Stomach (tissue), 9 donors: ENCODE data around the gene OTUD7B. TPM values are rescaled to one million over a fixed set of nuclear protein-coding genes. Genes with fewer than 3 reads are reported as not detected.
A peak's percentile ranks its signal among the peaks of the same experiment; 100 is the strongest.

ENCODE experiments used
- DNase-seq, 2 donors: peaks; one replicate each; pipeline versions ENCODE4 v3.0.0 to v3.0.0-alpha.2; 2013 to 2019
- H3K27ac ChIP-seq, 5 donors: fragments of 200-600 bp in 4 of 5; sonication (generic) in 4 of 5; one replicate each; pipeline ENCODE4 v1.5.1; 2013 to 2019; ENCODE audit warnings: mild to moderate bottlenecking in 1 of 5, moderate library complexity in 1 of 5
- H3K27me3 ChIP-seq, 3 donors: fragments of 200-600 bp; sonication (generic); one replicate each; pipeline ENCODE4 v1.5.1; 2017 to 2019; ENCODE audit warnings: mixed run types in 1 of 3
- H3K36me3 ChIP-seq, 4 donors: fragments of 200-600 bp; sonication (generic); 1 replicate in 3 of 4; 2 replicates in 1 of 4; pipeline ENCODE4 v1.5.1; 2016 to 2019
- H3K4me1 ChIP-seq, 4 donors: fragments of 200-600 bp; sonication (generic); one replicate each; pipeline ENCODE4 v1.5.1; 2016 to 2019
- H3K4me3 ChIP-seq, 4 donors: fragments of 200-600 bp; sonication (generic) in 3 of 4; one replicate each; pipeline ENCODE4 v1.5.1; 2016 to 2019; ENCODE audit warnings: mild to moderate bottlenecking in 1 of 4
- H3K9me3 ChIP-seq, 4 donors: fragments of 200-600 bp; sonication (generic); one replicate each; pipeline ENCODE4 v1.5.1; 2016 to 2019
- EP300 ChIP-seq: sonication (generic); formaldehyde crosslinking; IDR thresholded peaks from one replicate; pipeline ENCODE4 v1.6.1; 2017; ENCODE audit warnings: antibody characterized with exemption
- POLR2A ChIP-seq, 4 donors: fragments of 450-650 bp; IDR thresholded peaks; one replicate each; pipeline ENCODE4 v1.6.1; 2016; ENCODE audit warnings: antibody characterized with exemption in 4 of 4, control low read depth in 2 of 4, mild to moderate bottlenecking in 1 of 4, moderate library complexity in 1 of 4
- POLR2AphosphoS5 ChIP-seq, 3 donors: sonication (generic); formaldehyde crosslinking; IDR thresholded peaks; one replicate each; pipeline ENCODE4 v1.6.1; 2016; ENCODE audit warnings: antibody characterized with exemption in 3 of 3
- WGBS, 5 donors: extraction: QIAGEN DNeasy Blood & Tissue Kit in 3 of 5; methylation state at CpG; one replicate each; pipeline versions ENCODE4 v1.1.5 to v1.1.7; 2013 to 2018; 5-methylcytosine and 5-hydroxymethylcytosine counted together
- intact Hi-C: fragments of 100-400 bp; cut with DNase I; formaldehyde crosslinking; loops from one replicate; pipeline ENCODE4 v1.15.1; 2023; ENCODE audit warnings: low total_unique reads
- polyA plus RNA-seq, 3 donors: library from polyadenylated mRNA; stranded (reverse); fragments of 200-250 nt; gene quantifications; one replicate each; pipeline ENCODE4 v1.2.3, GENCODE V29; 2013
- total RNA-seq, 5 donors: library from RNA; depleted of rRNA; stranded (reverse); fragments of >200 nt; gene quantifications; one replicate each; pipeline versions ENCODE4 v1.1.0 to v1.2.3, GENCODE V29; 2014 to 2016
- TF ChIP-seq, protein P1 (sequence below), 7 experiments: fragments of 450-650 bp in 4 of 7; fragments of 200-600 bp in 3 of 7; sonication (generic) in 3 of 7; IDR thresholded peaks; one replicate each; pipeline ENCODE4 v1.5.1; 2016 to 2019; ENCODE audit warnings: antibody characterized with exemption in 7 of 7, control low read depth in 2 of 7, mild to moderate bottlenecking in 1 of 7
- donor health status: healthy with polysubstance abuse.
- donor health status: Bipolar disorder and iron deficiency.
- donor health status: healthy.

OTUD7B gene
- total and polyA plus RNA-seq, 8 donors = 2.2 to 38.8 (median 10.9) TPM

DNA sequence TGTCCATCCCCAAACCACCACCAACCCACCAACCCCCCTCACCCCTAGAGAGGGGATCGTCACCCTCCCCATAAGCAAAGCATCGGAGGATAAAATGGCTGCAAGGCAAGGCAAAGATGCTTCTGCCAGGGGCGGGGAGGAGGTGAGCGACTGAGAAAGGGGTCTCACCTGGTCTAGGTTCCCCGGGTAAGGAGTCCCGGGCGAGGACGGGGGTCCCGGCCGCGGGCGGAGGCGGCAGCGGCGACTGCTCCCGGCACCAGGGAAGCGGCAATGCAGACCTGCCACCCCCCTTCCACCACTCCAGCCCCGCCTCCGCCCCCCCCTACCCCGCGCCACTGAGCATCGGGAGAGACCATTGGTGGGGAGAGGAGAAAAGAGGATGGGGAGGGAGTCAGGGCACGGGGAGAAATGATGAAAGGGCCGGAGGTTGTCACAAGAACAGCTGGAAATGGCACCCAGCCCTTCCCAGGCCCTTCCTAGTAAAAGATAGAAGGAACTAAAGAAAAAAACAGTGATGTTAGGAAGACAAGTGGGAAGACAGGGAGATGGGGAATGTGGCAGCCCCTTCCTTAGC lies 92.9 kb downstream of the OTUD7B start, which contains the start of gene SV2A:
SV2A (minus strand) TSS at position 274 of the 574 bp plus-strand sequence. CDS start 4,004 bp downstream, outside the sequence.
- WGBS, 5 donors = 1 to 6% (median 3%) methylated on average over 11 to 24 of the region's 24 CpGs
- no peaks in the 10 kb centered on the region for H3K9me3 ChIP-seq
- peaks cover 0 to 21% (median 15%) of the 10 kb centered on the region in 3 donors for H3K27me3 ChIP-seq
- peaks cover 4 to 17% (median 16%) of the 10 kb centered on the region in 4 donors for H3K36me3 ChIP-seq
- H3K4me1 ChIP-seq = peaks cover 9 to 27% (median 17%) of the 10 kb centered on the region in 4 donors
- peak; percentile 29 to 80 for DNase-seq
- TF ChIP-seq, protein P1, sequence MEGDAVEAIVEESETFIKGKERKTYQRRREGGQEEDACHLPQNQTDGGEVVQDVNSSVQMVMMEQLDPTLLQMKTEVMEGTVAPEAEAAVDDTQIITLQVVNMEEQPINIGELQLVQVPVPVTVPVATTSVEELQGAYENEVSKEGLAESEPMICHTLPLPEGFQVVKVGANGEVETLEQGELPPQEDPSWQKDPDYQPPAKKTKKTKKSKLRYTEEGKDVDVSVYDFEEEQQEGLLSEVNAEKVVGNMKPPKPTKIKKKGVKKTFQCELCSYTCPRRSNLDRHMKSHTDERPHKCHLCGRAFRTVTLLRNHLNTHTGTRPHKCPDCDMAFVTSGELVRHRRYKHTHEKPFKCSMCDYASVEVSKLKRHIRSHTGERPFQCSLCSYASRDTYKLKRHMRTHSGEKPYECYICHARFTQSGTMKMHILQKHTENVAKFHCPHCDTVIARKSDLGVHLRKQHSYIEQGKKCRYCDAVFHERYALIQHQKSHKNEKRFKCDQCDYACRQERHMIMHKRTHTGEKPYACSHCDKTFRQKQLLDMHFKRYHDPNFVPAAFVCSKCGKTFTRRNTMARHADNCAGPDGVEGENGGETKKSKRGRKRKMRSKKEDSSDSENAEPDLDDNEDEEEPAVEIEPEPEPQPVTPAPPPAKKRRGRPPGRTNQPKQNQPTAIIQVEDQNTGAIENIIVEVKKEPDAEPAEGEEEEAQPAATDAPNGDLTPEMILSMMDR (IDR thresholded peaks at IDR 0.05) = no peak
- TF ChIP-seq POLR2A (IDR thresholded peaks at IDR 0.05) = no peak
- no peak for TF ChIP-seq EP300
- TF ChIP-seq POLR2AphosphoS5 (IDR thresholded peaks at IDR 0.05) = no peak
- intact Hi-C loops = no loop called here
- H3K27ac ChIP-seq = peak within 1 kb of the TSS in 1 of 5 donors; percentile 47
- H3K4me3 ChIP-seq = peak within 1 kb of the TSS; percentile 46 to 49 (median 47)

DNA sequence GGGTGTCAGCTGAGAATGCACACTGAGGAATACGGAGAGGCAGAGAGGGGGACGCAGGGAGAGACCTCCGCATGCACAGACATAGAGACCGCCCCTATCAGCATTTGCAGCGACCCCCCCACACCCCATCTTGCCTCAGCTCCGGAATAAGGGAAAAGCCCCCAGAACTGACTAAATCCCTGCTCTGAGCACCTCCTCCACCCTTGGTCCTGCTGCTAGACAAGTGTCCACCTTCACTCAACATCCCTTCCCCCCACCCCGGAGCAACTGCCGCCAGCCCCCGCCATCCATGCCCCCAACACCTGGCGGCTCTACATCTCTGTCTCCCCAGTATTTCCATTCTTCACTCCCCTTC lies 93.7 kb downstream of the OTUD7B start:
- Histone ChIP-seq H3K4me3 (peak overlapping the region; percentile 46 to 49 (median 47)), H3K27ac (peak overlapping the region in 1 of 5 donors; percentile 18), H3K9me3 (no peaks in the 10 kb centered on the region), H3K36me3 (peaks cover 0 to 10% (median 9%) of the 10 kb centered on the region in 4 donors), H3K4me1 (peaks cover 9 to 27% (median 17%) of the 10 kb centered on the region in 4 donors), H3K27me3 (peaks cover 0 to 21% (median 15%) of the 10 kb centered on the region in 3 donors)
- WGBS, 5 donors = 8 to 15% (median 13%) methylated on average over 10 of the region's 10 CpGs
- DNase-seq = peak in 1 of 2 donors; percentile 12
- TF ChIP-seq POLR2A (IDR thresholded peaks at IDR 0.05) (no peak), EP300 (no peak), POLR2AphosphoS5 (IDR thresholded peaks at IDR 0.05) (no peak)
- TF ChIP-seq, protein P1 (IDR thresholded peaks at IDR 0.05) = no peak
- intact Hi-C loops = no loop called here

DNA sequence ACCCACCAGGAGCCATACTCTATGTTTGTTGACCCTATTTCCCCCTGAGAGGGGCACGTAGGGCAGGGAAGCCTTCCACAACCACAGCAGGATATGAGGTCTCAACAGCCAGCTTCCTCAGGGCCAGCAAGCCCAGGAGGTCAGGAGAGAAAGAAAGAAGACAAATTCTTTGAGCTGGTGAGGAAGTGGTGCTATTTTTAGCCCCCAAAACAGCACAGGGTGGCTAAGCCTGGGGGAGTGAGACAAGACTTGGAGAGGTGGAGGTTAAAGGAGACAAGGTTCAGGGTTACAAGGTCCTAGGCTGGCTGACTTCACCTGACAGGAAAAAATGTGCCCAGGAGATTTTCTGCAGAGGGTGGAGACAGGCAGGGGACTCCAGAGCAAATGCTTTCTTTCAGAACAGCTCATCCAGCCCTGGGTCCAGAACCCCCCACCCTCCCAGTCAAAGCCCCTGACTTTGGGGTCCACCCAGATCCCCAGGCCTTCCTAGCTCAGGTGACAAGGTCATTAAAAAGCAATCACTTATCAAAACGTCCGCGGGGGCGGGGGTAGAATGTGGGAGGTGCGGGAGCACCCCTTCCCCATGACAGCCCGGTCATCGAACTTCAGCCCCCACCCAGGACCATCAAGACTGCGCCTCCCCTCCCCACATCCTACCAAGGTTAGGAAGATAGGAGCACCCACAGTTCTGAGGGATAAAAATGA lies 94.2 kb downstream of the OTUD7B start:
- H3K4me3 ChIP-seq = peak overlapping the region; percentile 46 to 49 (median 47)
- DNase-seq = peak in 1 of 2 donors; percentile 21
- H3K4me1 ChIP-seq = peaks cover 9 to 27% (median 17%) of the 10 kb centered on the region in 4 donors
- TF ChIP-seq, protein P1 (IDR thresholded peaks at IDR 0.05) = no peak
- TF ChIP-seq EP300 (no peak), POLR2AphosphoS5 (IDR thresholded peaks at IDR 0.05) (no peak), POLR2A (IDR thresholded peaks at IDR 0.05) (no peak)
- no peaks in the 10 kb centered on the region for H3K9me3 ChIP-seq
- H3K36me3 ChIP-seq = peaks cover 0 to 10% (median 6%) of the 10 kb centered on the region in 4 donors
- 14 to 55% (median 19%) methylated on average over 1 to 9 of the region's 9 CpGs for WGBS, 5 donors
- H3K27me3 ChIP-seq = peaks cover 0 to 21% (median 15%) of the 10 kb centered on the region in 3 donors
- intact Hi-C loops = no loop called here
- H3K27ac ChIP-seq = peak overlapping the region in 2 of 5 donors; percentile 8 to 18

DNA sequence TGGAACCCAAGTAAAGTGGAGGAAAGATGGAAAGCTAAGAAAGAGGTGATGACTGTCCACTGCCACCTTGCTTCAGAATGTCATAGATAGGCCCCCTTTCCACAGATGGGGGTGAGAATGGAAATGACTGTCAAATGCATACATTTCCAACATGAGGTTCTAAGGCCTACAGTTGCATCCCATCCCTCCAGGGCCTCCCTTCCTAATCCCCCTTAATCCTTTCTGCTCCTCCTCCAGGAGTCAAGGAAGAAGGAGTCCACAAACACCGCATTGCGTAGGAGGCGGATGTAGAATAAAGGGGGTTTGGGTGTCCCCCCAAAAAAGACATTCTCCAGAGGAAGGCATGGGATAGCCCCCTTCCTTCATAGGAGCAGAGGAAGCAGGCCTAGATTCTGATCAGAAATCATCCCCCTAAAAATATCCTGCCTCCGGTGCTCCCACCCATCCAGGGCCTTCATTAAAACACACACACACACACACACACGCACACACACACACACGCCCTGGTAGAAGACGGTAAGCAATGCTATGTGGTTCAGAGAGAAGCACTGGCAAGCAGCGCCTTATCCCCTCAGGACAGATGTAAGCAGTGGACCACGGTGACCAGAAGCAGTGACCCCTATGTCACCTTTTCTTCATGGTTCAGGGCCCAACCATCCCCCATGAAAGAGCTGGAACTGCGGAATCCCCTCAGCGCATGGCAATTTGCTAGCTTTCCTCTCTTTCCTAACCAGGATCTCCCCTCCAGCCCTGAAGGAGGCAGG lies 94.9 kb downstream of the OTUD7B start:
- Histone ChIP-seq H3K4me3 (no peak overlapping the region), H3K27me3 (peaks cover 0 to 21% (median 15%) of the 10 kb centered on the region in 3 donors), H3K4me1 (peaks cover 9 to 27% (median 17%) of the 10 kb centered on the region in 4 donors), H3K9me3 (no peaks in the 10 kb centered on the region), H3K27ac (peak overlapping the region in 1 of 5 donors; percentile 8), H3K36me3 (peaks cover 0 to 8% (median 5%) of the 10 kb centered on the region in 4 donors)
- DNase-seq = no peak
- 79 to 89% (median 83%) methylated on average over 11 of the region's 11 CpGs for whole genome bisulfite sequencing, 5 donors
- intact Hi-C loops = no loop called here
- TF ChIP-seq, protein P1 (IDR thresholded peaks at IDR 0.05) = no peak
- no peak for TF ChIP-seq EP300
- TF ChIP-seq POLR2AphosphoS5 (IDR thresholded peaks at IDR 0.05) = no peak
- no peak for TF ChIP-seq POLR2A (IDR thresholded peaks at IDR 0.05)
